GM12872 (cell line): ENCODE measurements around the gene NMD3.

Experiments used
- TF ChIP-seq, protein P1 (sequence below): IDR thresholded peaks from 3 replicates; pipeline ENCODE4 v1.5.1; 2011; ENCODE audit warnings: low read depth, mild to moderate bottlenecking, low read length, moderate library complexity; ENCODE audit not compliant: insufficient read depth

The NMD3 gene

DNA sequence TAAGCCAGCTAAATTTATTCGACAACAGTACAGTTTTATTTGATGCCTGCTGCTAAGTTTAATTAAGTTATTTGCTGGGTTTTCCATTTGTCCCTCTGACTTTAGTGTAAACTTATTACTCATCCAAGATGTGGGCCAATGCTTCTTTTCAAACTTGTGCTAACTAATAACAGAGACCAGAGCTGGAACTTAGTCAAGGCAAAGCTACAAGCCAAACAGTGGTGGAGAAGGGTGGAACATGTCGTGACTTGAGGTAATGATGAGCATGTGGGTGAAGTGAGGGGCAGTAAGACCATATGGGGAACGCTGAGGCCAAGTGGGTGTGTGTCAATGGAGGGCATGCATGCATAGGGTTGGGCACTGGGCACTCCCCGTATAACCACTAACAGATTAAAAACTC, 63.9 kb downstream of the NMD3 start:
- TF ChIP-seq, protein P1, sequence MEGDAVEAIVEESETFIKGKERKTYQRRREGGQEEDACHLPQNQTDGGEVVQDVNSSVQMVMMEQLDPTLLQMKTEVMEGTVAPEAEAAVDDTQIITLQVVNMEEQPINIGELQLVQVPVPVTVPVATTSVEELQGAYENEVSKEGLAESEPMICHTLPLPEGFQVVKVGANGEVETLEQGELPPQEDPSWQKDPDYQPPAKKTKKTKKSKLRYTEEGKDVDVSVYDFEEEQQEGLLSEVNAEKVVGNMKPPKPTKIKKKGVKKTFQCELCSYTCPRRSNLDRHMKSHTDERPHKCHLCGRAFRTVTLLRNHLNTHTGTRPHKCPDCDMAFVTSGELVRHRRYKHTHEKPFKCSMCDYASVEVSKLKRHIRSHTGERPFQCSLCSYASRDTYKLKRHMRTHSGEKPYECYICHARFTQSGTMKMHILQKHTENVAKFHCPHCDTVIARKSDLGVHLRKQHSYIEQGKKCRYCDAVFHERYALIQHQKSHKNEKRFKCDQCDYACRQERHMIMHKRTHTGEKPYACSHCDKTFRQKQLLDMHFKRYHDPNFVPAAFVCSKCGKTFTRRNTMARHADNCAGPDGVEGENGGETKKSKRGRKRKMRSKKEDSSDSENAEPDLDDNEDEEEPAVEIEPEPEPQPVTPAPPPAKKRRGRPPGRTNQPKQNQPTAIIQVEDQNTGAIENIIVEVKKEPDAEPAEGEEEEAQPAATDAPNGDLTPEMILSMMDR: no peak

DNA sequence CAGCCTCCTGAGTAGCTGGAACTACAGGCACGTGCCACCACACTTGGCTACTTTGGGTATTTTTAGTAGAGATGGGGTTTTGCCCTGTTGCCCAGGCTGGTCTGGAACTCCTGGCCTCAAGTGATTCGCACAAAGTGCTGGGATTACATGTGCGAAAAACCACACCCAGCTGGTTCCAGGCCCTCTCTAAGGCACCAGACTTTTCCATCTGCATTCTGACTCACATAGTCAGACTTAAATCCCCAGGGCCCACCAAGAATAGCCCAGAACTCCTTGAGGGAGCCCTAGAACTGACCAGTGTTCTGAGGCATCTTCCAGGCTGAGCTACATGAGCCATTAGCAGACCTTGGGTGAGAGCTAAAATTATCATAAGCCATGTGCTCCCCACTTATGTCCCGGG, 68.1 kb downstream of the NMD3 start:
- TF ChIP-seq, protein P1: no peak

DNA sequence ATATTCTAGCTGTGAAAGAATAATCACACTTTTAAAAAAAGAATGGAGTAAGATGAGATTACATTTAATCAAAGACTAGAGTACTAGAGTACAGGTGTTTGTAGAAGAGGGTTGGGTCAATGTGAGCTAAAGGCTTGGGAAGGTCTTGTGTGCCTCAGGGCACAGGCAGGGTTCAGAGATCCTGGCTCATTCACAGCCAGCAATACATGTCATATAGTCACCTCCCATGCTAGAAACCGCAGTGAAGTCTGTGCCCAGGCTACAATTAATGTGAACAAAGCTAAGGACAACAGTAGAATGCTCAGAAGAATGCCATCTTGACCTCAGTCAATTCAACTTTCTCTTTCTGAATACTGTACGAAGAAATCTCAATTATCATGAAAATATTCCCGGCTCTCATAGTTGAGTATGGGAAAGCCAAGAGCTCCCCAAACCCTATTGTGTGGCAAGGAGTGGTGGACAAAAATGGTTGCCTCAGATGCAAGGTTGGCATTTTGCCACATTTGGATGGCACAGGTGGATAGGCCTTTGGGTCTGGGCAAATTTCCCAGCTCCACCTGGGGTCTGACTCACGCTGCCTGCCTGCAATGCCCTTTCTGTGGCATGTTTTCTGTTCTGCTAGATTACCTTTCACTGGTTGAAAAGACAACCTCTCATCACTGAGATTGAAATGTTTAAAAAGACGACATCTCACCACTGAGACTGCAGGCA, 70.2 kb downstream of the NMD3 start:
- TF ChIP-seq, protein P1: no peak

DNA sequence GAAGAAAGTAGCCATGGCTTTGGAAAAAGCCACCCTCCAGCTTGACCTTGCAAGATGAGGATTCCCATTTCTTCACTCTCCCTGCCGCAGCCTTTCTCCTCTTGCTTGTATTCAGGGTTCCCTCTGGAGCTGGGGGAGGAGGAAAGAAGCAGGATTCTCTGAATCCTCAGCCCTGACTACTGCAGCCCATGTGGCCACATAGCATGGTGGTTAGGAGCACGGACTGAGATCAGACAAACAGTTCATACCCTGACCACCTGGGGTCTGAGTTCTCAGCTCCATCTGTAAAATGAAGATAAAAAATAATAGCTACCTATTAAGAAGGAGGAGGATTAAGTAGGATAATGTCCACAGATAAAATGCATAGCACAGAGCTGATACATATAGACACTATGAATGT, 72.3 kb downstream of the NMD3 start:
- TF ChIP-seq, protein P1: no peak

DNA sequence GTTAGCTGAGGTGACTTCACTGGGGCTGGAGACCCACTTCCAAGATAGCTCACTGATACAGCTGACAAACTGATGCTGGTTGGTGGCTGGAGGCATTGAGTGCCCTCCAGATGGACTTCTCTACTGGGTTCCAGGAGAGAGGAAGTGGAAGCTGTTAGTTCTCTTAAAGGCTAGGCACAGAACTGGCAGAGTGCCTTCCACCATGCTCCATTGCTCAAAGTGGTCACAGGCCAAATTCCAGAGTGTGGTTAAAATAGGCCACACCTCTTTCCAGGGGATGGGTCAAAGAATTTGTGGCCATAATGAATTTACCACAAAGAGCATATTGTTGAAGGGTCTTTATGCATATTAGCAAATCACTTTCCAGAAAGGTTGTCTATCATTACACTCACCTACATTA, 74.2 kb downstream of the NMD3 start:
- TF ChIP-seq, protein P1: no peak

DNA sequence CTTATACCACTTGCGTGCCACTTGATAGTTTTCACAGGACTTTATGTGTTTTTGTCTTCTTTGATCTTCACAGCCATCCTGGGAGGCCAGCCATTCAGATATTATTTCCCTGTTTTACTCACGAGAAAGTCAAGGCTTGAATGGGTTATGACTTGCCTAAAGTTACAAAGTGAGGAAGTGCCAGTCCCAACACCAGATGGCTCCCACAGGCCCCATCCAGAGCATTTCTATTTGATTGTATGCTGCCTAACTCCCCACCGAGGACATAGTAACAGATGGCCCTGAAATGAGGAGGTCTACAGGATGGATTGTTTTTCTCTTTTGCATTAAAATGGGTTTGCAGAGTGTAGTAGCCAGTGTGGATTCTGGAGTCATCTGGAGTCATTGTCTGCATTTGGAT, 75.7 kb downstream of the NMD3 start:
- TF ChIP-seq, protein P1: no peak
